Fibroblast of upper back skin (primary cell): ENCODE data around the gene OTOG.

Experiments
- DNase-seq: peaks from one replicate; pipeline ENCODE4 v3.0.0-alpha.2; 2013

The OTOG gene

GRCh38 chr11:17541330-17541885 is 5.7 kb upstream of the OTOG start:
- DNase-seq: no peak

- no peak for DNase-seq
Observed at GRCh38 chr11:17542249-17542648, 4.8 kb upstream of the OTOG start.

- DNase-seq: no peak
Observed at GRCh38 chr11:17543041-17543440, 4.0 kb upstream of the OTOG start.

- no peak for DNase-seq
Observed at GRCh38 chr11:17543574-17544180, 3.4 kb upstream of the OTOG start.

- DNase-seq: no peak
Observed at GRCh38 chr11:17544181-17544622, 2.9 kb upstream of the OTOG start, which contains the start of gene USH1C. USH1C (minus strand) TSS chr11:17544416; CDS start chr11:17544307, 109 bp downstream.

GRCh38 chr11:17546240-17546639 is 819 bp upstream of the OTOG start:
- DNase-seq: no peak

GRCh38 chr11:17547932-17548331 is 873 bp downstream of the OTOG start:
- DNase-seq: no peak

GRCh38 chr11:17548444-17548843 is 1.4 kb downstream of the OTOG start:
- DNase-seq: no peak

GRCh38 chr11:17550450-17551346 is 3.6 kb downstream of the OTOG start:
- no peak for DNase-seq

- no peak for DNase-seq
Observed at GRCh38 chr11:17551347-17552040, 4.4 kb downstream of the OTOG start.

GRCh38 chr11:17552041-17552355 is 4.9 kb downstream of the OTOG start:
- no peak for DNase-seq

- no peak for DNase-seq
Observed at GRCh38 chr11:17552392-17553248, 5.6 kb downstream of the OTOG start.

GRCh38 chr11:17553249-17553546 is 6.1 kb downstream of the OTOG start:
- no peak for DNase-seq

- DNase-seq: no peak
Observed at GRCh38 chr11:17554487-17554886, 7.4 kb downstream of the OTOG start.

- DNase-seq: no peak
Observed at GRCh38 chr11:17556999-17557398, 9.9 kb downstream of the OTOG start.

- no peak for DNase-seq
Observed at GRCh38 chr11:17558025-17558780, 11.1 kb downstream of the OTOG start.

GRCh38 chr11:17558916-17559315 is 11.9 kb downstream of the OTOG start:
- no peak for DNase-seq

GRCh38 chr11:17559341-17560087 is 12.5 kb downstream of the OTOG start:
- no peak for DNase-seq

GRCh38 chr11:17560281-17561110 is 13.4 kb downstream of the OTOG start:
- DNase-seq: no peak

- no peak for DNase-seq
Observed at GRCh38 chr11:17561111-17561415, 14.0 kb downstream of the OTOG start.
